HEK293T (cell line): ENCODE measurements around the gene EIF5AL1.
"Not testable (repeated sequence)": the region's sequence is repeated elsewhere in the genome, so short reads cannot be mapped to it uniquely, and the experiment has no call there.

Experiments used
- CTBP1 ChIP-seq: fragments of 450-650 bp; IDR thresholded peaks from 2 replicates; pipeline ENCODE4 v1.6.1; 2016; ENCODE audit warnings: borderline replicate concordance
- L3MBTL2 ChIP-seq: fragments of 450-650 bp; conservative IDR thresholded peaks from 2 replicates; pipeline ENCODE4 v1.6.1; 2016; ENCODE audit warnings: mild to moderate bottlenecking
- SP1 ChIP-seq: fragments of 450-650 bp; IDR thresholded peaks from 2 replicates; pipeline ENCODE4 v1.6.1; 2017

GRCh38 chr10:79516532-79517205 is 4.3 kb downstream of the EIF5AL1 start:
- TF ChIP-seq SP1, L3MBTL2, CTBP1: not testable (repeated sequence)
